Mesenteric fat pad (tissue), 1 donor: Measurements from ENCODE around the gene CRX. TPM values are rescaled to one million over a fixed set of nuclear protein-coding genes. Genes with fewer than 3 reads are reported as not detected.
"Not testable (repeated sequence)": the region's sequence is repeated elsewhere in the genome, so short reads cannot be mapped to it uniquely, and the experiment has no call there.

ENCODE experiments used
- DNase-seq: peaks from one replicate; pipeline ENCODE4 v3.0.0-alpha.2; 2020; ENCODE audit warnings: low spot score
- total RNA-seq: library from RNA; stranded (reverse); fragmentation: NEBNext Ultra II Directional; extraction: Animal tissue kit (Norgen Biotek cat#: 25700); gene quantifications from one replicate; pipeline ENCODE4 v1.2.1, GENCODE V29; 2021
- donor health status: DM: yes; HTN: yes; CAD: no.

CRX gene
- total RNA-seq, 1 donor from 2014 or later, result not detected

DNA sequence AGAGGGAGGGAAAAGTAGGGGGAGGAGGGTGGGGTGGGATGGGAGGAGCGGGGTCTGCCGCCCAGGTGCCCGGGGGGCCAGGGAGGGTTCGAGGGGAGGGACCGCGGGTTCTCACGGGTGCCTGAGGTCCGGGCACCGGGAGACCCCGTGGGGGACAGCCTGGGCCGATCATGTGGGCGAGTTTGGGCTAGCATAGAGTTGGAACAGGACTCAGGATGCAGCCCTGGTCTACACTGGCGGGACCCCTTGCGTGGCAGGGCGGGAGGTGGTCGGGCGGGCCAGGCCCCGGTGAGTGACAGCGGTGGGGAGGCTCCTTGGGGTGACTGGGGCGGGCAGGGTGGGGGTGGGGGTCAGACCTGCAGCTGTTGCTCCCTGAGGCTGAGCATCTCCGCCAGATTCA lies 18.6 kb upstream of the CRX start:
- DNase-seq, result not testable (repeated sequence)

DNA sequence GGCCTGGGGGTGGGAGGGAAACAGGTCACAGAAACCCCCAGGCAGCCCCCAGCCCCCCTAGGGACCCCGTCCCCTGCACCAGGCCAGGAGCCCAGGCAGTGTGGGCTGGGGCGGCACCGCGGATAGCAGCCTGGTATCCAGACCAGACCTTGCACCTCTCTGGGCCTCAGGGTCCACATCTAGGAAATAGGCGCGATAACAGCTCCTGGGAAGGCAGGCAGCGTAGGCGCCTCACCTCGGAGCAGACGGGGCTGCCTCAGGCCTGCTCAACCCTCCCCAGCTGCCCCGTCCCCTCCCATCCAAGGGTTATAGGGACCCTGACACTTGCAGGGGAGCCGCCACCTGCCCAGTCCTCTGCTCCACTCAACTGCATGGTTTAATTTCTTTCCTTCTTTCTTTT lies 18.1 kb upstream of the CRX start:
- not testable (repeated sequence) for DNase-seq

DNA sequence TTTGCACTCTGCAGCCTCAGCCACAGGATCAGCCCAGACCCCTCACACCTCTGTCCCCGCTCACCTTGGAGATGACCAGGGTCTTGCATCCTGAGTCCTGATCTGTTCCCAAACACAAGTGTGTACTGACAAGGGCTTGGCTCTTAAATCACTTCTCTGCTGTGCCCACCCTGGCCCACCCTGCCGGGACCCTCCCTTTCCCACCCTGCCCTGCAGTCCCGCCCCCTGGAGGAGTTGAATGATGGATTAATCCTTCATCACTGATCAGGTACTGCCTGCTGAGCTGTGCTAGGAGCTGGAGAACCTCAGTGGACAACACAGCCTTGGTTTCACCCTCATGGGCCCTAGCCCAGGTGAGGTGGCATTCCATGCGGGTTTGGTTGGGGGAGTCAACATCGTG lies 17.3 kb upstream of the CRX start, which contains the start of gene TPRX1:
TSS of gene TPRX1 (minus strand) at position 101 of the 400 bp plus-strand sequence. CDS start at position 89, 12 bp downstream.
- not testable (repeated sequence) for DNase-seq

- DNase-seq, result no peak
Observed at GRCh38 chr19:47805313-47805712, 16.4 kb upstream of the CRX start.

DNA sequence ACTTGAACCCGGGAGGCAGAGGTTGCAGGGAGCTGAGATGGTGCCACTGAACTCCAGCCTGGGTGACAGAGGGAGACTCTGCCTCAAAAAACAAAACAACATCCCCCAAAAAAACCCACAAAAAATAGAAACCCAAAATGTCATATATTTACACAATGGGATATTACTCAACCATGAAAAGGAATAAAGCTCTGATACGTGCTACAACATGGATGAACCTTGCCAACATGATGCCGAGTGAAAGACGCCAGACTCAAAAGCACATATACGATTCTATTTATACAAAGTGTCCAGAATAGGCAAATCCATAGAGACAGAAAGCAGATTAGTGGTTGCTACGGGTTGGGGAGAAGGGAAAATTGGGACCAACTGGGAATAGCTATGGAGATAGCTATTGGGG lies 15.3 kb upstream of the CRX start:
- no peak for DNase-seq

DNA sequence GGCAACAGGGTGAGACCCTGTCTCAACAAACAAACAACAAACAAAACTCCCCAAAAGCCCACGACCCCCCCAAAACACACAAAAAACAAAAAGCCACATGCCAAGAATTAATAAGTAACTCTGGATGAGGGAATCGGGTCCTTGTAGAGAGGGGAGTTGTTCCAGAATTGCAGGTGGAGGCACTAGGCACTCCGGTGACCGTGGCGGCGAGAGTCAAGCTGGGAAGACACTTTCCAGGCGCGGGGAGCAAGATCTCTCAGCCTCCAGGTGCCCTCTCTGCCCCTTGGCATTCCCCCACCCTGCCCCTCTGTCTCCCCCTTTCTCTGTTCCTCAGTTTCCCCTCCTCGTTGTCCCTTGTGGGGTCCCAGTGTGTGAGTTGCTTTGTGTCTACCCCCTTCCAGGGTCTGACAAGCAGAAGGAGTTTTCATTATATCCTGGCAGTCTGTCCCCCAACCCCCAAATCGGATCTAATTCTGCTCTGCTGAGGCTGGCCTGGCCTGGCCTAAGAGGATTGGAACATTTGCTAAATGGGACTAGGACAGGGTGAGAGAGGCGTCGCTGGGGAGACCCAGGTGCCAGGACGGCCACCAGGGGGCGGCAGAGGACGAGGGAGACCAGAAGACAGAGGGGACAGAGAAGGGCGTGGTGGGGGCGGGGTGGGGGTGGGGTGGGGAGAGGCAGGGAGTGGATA lies 8.3 kb upstream of the CRX start:
- DNase-seq, result no peak

- no peak for DNase-seq
Observed at GRCh38 chr19:47813995-47814328, 7.8 kb upstream of the CRX start.

- DNase-seq, result not testable (repeated sequence)
Observed at GRCh38 chr19:47816270-47816669, 5.5 kb upstream of the CRX start.

DNA sequence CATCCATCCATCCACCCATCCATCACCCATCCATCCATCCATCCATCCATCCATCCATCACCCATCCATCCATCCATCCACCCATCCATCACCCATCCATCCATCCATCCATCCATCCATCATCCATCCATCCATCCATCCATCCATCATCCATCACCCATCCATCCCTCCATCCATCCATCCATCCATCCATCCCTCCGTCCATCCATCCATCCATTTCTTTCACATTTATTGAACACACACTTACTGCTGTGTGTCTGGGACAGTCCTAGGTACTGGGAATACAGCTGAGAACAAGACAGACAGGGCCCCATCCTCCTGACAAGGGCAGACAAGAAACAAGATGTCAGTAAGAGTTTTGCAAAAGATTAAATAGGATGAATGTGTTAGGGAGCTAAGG lies 3.5 kb upstream of the CRX start:
- not testable (repeated sequence) for DNase-seq

DNA sequence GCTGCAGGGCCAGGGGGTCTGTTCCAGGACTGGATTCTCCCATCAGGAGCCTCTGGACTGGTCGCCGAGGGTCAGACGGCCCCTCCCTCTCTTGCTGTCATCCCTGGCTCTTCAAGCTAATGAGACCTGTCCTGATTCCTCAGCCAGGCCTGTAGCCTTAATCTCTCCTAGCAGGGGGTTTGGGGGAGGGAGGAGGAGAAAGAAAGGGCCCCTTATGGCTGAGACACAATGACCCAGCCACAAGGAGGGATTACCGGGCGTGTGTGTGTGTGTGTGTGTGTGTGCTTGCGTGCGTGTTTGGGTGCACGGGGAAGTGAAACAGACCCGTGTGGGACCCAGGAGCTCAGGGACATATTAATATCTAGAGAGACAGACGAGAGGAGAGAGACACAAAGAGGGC lies 1.9 kb upstream of the CRX start:
- DNase-seq, result no peak

GRCh38 chr19:47820410-47820809 lies 1.3 kb upstream of the CRX start:
- no peak for DNase-seq

GRCh38 chr19:47824396-47824795 lies 2.7 kb downstream of the CRX start:
- no peak for DNase-seq

- DNase-seq, result no peak
Observed at GRCh38 chr19:47826800-47827199, 5.1 kb downstream of the CRX start.

DNA sequence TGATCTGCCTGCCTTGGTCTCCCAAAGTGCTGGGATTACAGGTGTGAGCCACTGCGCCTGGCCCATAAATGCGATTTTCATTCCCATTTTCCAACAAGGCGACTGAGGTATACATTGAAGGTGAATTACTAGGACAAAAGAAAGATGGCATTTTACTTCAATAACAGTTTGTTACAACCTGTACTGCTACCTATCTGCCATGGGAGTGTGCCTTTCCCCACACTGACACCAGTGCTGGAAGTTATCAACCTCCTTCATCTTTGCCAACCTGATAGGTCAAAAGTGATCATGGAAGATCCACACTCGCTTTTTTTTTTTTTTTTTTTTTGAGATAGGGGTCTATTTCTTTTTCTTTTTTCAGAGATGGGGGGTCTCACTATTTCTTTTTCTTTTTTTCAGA lies 11.0 kb downstream of the CRX start:
- no peak for DNase-seq

GRCh38 chr19:47836038-47836437 lies 14.3 kb downstream of the CRX start:
- no peak for DNase-seq

GRCh38 chr19:47839411-47839810 lies 17.7 kb downstream of the CRX start:
- DNase-seq, result no peak

DNA sequence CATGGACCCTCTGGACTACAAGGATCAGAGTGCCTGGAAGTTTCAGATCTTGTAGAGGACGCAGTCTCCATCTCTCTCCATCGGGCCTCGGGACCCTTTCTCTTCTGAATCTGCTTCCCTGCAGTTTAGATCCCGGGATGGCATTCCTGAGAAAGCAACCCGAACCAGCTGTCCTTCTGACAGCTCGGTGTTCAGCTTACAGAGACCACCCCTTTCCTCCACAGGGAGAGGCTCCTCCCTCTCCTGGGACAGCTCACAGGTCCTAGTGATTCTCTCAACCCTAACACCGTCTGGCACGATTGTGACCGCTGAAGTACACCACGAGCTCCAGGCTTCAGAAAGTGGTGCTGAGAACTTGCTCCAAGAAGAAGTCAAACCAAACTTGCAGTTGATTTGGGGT lies 18.2 kb downstream of the CRX start:
- no peak for DNase-seq

DNA sequence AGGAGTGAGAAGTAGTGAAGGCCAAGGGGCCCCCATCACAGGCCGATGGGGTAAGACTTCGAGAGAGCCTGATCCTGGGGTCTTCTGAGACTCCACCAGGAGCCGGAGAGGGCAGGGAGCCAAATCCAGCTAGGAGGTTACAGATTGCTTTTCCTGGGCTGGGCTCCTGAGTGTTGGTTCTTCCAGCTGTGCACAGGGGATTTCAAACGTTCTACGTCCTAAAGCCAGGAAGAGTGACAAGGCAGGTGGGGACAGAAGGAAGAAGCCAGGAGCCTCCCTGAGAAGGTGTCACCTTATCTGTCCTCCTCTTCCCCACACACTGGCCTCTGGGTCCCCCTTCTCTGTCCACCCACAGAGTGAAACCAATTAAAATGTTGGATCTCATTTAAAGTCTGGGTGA lies 21.2 kb downstream of the CRX start:
- no peak for DNase-seq

GRCh38 chr19:47848425-47848822 lies 26.7 kb downstream of the CRX start:
- no peak for DNase-seq

- no peak for DNase-seq
Observed at GRCh38 chr19:47848823-47849473, 27.2 kb downstream of the CRX start.

- DNase-seq, result no peak
Observed at GRCh38 chr19:47853003-47853402, 31.3 kb downstream of the CRX start.

- DNase-seq, result no peak
Observed at GRCh38 chr19:47854459-47854858, 32.7 kb downstream of the CRX start.

GRCh38 chr19:47858231-47858630 lies 36.5 kb downstream of the CRX start:
- not testable (repeated sequence) for DNase-seq
